Inferior parietal cortex (tissue), 1 donor: Measurements from ENCODE around the gene MPL.
A peak's percentile ranks its signal among the peaks of the same experiment; 100 is the strongest.
"Not testable (repeated sequence)": the region's sequence is repeated elsewhere in the genome, so short reads cannot be mapped to it uniquely, and the experiment has no call there.

Experiments
- DNase-seq: peaks from one replicate; pipeline ENCODE4 v3.0.0-alpha.2; 2016; ENCODE audit errors: extremely low spot score

The MPL gene

GRCh38 chr1:43352881-43353280 is 15.3 kb downstream of the MPL start:
- DNase-seq, result no peak

- DNase-seq, result no peak
Observed at GRCh38 chr1:43354471-43354870, 16.9 kb downstream of the MPL start.

GRCh38 chr1:43354936-43355335 is 17.3 kb downstream of the MPL start:
- no peak for DNase-seq

GRCh38 chr1:43357251-43357650 is 19.6 kb downstream of the MPL start:
- DNase-seq, result no peak

GRCh38 chr1:43358121-43358745 is 20.6 kb downstream of the MPL start:
- peak; percentile 57 for DNase-seq

- peak; percentile 98 for DNase-seq
Observed at GRCh38 chr1:43358746-43359693, 21.4 kb downstream of the MPL start, which contains the start of gene CDC20. CDC20 (plus strand) TSS chr1:43358981; CDS start chr1:43359216, 235 bp downstream.

GRCh38 chr1:43359696-43360095 is 22.1 kb downstream of the MPL start:
- no peak for DNase-seq

GRCh38 chr1:43360616-43361015 is 23.0 kb downstream of the MPL start:
- no peak for DNase-seq

GRCh38 chr1:43363283-43363934 is 25.8 kb downstream of the MPL start:
- no peak for DNase-seq

GRCh38 chr1:43363935-43364525 is 26.4 kb downstream of the MPL start:
- DNase-seq, result no peak

GRCh38 chr1:43365678-43366077 is 28.1 kb downstream of the MPL start:
- DNase-seq, result no peak

GRCh38 chr1:43366179-43366578 is 28.6 kb downstream of the MPL start:
- no peak for DNase-seq

- no peak for DNase-seq
Observed at GRCh38 chr1:43366601-43367025, 29.0 kb downstream of the MPL start.

GRCh38 chr1:43367026-43367903 is 29.6 kb downstream of the MPL start:
- no peak for DNase-seq

- peak; percentile 70 for DNase-seq
Observed at GRCh38 chr1:43367904-43368645, 30.5 kb downstream of the MPL start, which contains the start of gene ELOVL1. ELOVL1 (minus strand) TSS chr1:43368011; CDS start chr1:43365609, 2,402 bp downstream.

GRCh38 chr1:43368646-43369020 is 31.0 kb downstream of the MPL start:
- no peak for DNase-seq

GRCh38 chr1:43369779-43370178 is 32.2 kb downstream of the MPL start:
- DNase-seq, result not testable (repeated sequence)

- no peak for DNase-seq
Observed at GRCh38 chr1:43370564-43370963, 32.9 kb downstream of the MPL start.

- DNase-seq, result no peak
Observed at GRCh38 chr1:43372172-43372571, 34.6 kb downstream of the MPL start.
